AG09319 (cell line): ENCODE results near the gene TMEM217.

Experiments
- DNase-seq: peaks from one replicate; pipeline ENCODE4 v3.0.0-alpha.2; 2010; ENCODE audit warnings: low read depth; ENCODE audit errors: extremely low read depth
- CTCF ChIP-seq: IDR thresholded peaks from 2 replicates; pipeline ENCODE4 v1.5.1; 2011; ENCODE audit warnings: low read depth, mild to moderate bottlenecking, inconsistent platforms, low read length, moderate library complexity

Gene TMEM217

GRCh38 chr6:37285861-37286311, 27.9 kb upstream of the TMEM217 start:
- no peak for TF ChIP-seq CTCF
- no peak for DNase-seq

GRCh38 chr6:37284781-37285180, 26.8 kb upstream of the TMEM217 start:
- TF ChIP-seq CTCF = no peak
- no peak for DNase-seq

GRCh38 chr6:37283671-37284151, 25.8 kb upstream of the TMEM217 start:
- TF ChIP-seq CTCF = no peak
- DNase-seq = peak; percentile 16

- DNase-seq = no peak
- no peak for TF ChIP-seq CTCF
Measured at GRCh38 chr6:37283268-37283667, 25.3 kb upstream of the TMEM217 start.

GRCh38 chr6:37282371-37282770, 24.4 kb upstream of the TMEM217 start:
- no peak for TF ChIP-seq CTCF
- no peak for DNase-seq

GRCh38 chr6:37280162-37280887, 22.4 kb upstream of the TMEM217 start:
- no peak for TF ChIP-seq CTCF
- DNase-seq = no peak

- TF ChIP-seq CTCF = no peak
- DNase-seq = peak; percentile 23
Measured at GRCh38 chr6:37279366-37280134, 21.6 kb upstream of the TMEM217 start.
